Esophagus squamous epithelium (tissue), 4 donors: ENCODE results near the gene R3HDM4.

Experiments
- CTCF ChIP-seq, 6 experiments: fragments of 450-650 bp in 4 of 6; fragments of 200-600 bp in 2 of 6; sonication (generic) in 2 of 6; IDR thresholded peaks; one replicate each; pipeline ENCODE4 v1.5.1; 2016 to 2019; ENCODE audit warnings: antibody characterized with exemption in 6 of 6, mild to moderate bottlenecking in 4 of 6, moderate library complexity in 4 of 6
- POLR2A ChIP-seq, 4 donors: fragments of 450-650 bp; IDR thresholded peaks; one replicate each; pipeline ENCODE4 v1.6.1; 2017; ENCODE audit warnings: antibody characterized with exemption in 4 of 4, mild to moderate bottlenecking in 4 of 4, moderate library complexity in 3 of 4

- TF ChIP-seq CTCF (IDR thresholded peaks at IDR 0.05): no peak
- TF ChIP-seq POLR2A (IDR thresholded peaks at IDR 0.05): no peak
Observed at GRCh38 chr19:852136-853013, 60.6 kb downstream of the R3HDM4 start, which contains the start of gene ELANE.
